ENCODE measurements around the gene MXD1.
"Not testable (repeated sequence)": the region's sequence is repeated elsewhere in the genome, so short reads cannot be mapped to it uniquely, and the experiment has no call there.

The MXD1 gene

GRCh38 chr2:69933839-69934613, 19.1 kb downstream of the MXD1 start:
- no peak for DNase-seq

- DNase-seq = no peak
These were observed 19.7 kb downstream of the MXD1 start for GRCh38 chr2:69934614-69934908.

- DNase-seq = no peak
These were observed 20.1 kb downstream of the MXD1 start for GRCh38 chr2:69935011-69935410.

GRCh38 chr2:69936906-69937305, 22.0 kb downstream of the MXD1 start:
- no peak for DNase-seq

GRCh38 chr2:69937968-69938367, 23.1 kb downstream of the MXD1 start:
- DNase-seq = no peak

GRCh38 chr2:69939722-69940121, 24.8 kb downstream of the MXD1 start:
- DNase-seq = no peak

- DNase-seq = no peak
These were observed 25.8 kb downstream of the MXD1 start for GRCh38 chr2:69940691-69941090.

GRCh38 chr2:69943000-69943842, 28.3 kb downstream of the MXD1 start:
- no peak for DNase-seq

GRCh38 chr2:69943843-69944525, 29.1 kb downstream of the MXD1 start:
- no peak for DNase-seq

- no peak for DNase-seq
These were observed 29.8 kb downstream of the MXD1 start for GRCh38 chr2:69944756-69945155.

- DNase-seq = no peak
These were observed 30.5 kb downstream of the MXD1 start for GRCh38 chr2:69945441-69945840.

GRCh38 chr2:69945941-69946340, 31.0 kb downstream of the MXD1 start:
- no peak for DNase-seq

GRCh38 chr2:69946351-69947324, 31.7 kb downstream of the MXD1 start:
- DNase-seq = no peak

- no peak for DNase-seq
These were observed 32.5 kb downstream of the MXD1 start for GRCh38 chr2:69947325-69947931.

- DNase-seq = no peak
These were observed 33.4 kb downstream of the MXD1 start for GRCh38 chr2:69948032-69948962.

GRCh38 chr2:69948963-69949645, 34.2 kb downstream of the MXD1 start:
- DNase-seq = no peak

- DNase-seq = no peak
These were observed 35.3 kb downstream of the MXD1 start for GRCh38 chr2:69950241-69950640.

- DNase-seq = not testable (repeated sequence)
These were observed 35.8 kb downstream of the MXD1 start for GRCh38 chr2:69950671-69951070.

GRCh38 chr2:69952336-69953115, 37.6 kb downstream of the MXD1 start:
- DNase-seq = no peak

GRCh38 chr2:69954084-69954483, 39.2 kb downstream of the MXD1 start:
- DNase-seq = no peak
